ENCODE results near the gene ABCF2.

ABCF2 gene

DNA sequence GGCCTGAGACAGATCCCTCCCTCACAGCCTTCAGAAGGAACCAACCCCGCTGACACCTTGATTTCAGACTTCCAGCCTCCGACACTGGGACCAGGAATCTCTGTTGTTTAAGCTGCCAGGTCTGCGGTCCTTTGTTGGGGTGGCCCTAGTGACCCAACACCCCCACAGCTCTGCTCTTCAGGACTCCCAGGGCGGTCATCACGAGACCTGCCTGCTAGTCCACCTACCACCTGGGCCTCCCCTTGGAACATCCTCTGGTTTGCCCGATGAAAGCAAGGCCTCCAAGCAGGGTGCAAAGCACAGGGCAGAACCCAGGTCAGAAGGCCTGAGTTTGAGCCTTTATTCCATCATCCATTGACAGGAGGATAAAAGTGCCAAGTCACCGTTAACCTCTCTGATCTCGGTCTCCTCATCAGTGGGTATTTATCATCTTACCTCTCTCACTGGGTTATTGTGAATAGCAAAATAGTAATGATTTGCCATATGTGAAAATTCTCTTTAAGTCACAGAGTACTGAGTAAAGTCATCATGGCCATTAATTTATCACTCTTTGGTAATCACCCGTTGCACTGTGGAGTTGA, 38.4 kb upstream of the ABCF2 start:
- Histone ChIP-seq H3K4me3 (ENCODE audit: low read length in 2 of 2) (no peak overlapping the region), H3K4me1 (ENCODE audit: control insufficient read depth, insufficient read depth, low read length) (no peaks in the 10 kb centered on the region), H3K9me3 (ENCODE audit: control insufficient read depth in 2 of 2, low read length in 2 of 2) (no peaks in the 10 kb centered on the region), H3K9ac (ENCODE audit: low read length in 2 of 2) (no peak overlapping the region), H3K27ac (ENCODE audit: low read length) (no peak overlapping the region), H3K36me3 (ENCODE audit: control insufficient read depth in 2 of 2, insufficient read depth in 2 of 2, low read length in 2 of 2) (no peaks in the 10 kb centered on the region), H3K27me3 (ENCODE audit: control insufficient read depth in 1 of 2, insufficient read depth in 2 of 2, low read length in 2 of 2) (no peaks in the 10 kb centered on the region)

- no peaks in the 10 kb centered on the region for H3K4me1 ChIP-seq (ENCODE audit: control insufficient read depth, insufficient read depth, low read length)
- H3K9ac ChIP-seq (ENCODE audit: low read length in 2 of 2) = no peak overlapping the region
- no peaks in the 10 kb centered on the region for H3K36me3 ChIP-seq (ENCODE audit: control insufficient read depth in 2 of 2, insufficient read depth in 2 of 2, low read length in 2 of 2)
- no peaks in the 10 kb centered on the region for H3K9me3 ChIP-seq (ENCODE audit: control insufficient read depth in 2 of 2, low read length in 2 of 2)
- no peak overlapping the region for H3K27ac ChIP-seq (ENCODE audit: low read length)
- H3K27me3 ChIP-seq (ENCODE audit: control insufficient read depth in 1 of 2, insufficient read depth in 2 of 2, low read length in 2 of 2) = no peaks in the 10 kb centered on the region
- H3K4me3 ChIP-seq (ENCODE audit: low read length in 2 of 2) = no peak overlapping the region
Observed at GRCh38 chr7:151264615-151265014, 37.6 kb upstream of the ABCF2 start.

- H3K4me1 ChIP-seq (ENCODE audit: control insufficient read depth, insufficient read depth, low read length) = no peaks in the 10 kb centered on the region
- no peaks in the 10 kb centered on the region for H3K36me3 ChIP-seq (ENCODE audit: control insufficient read depth in 2 of 2, insufficient read depth in 2 of 2, low read length in 2 of 2)
- H3K9ac ChIP-seq (ENCODE audit: low read length in 2 of 2) = no peak overlapping the region
- no peak overlapping the region for H3K27ac ChIP-seq (ENCODE audit: low read length)
- H3K27me3 ChIP-seq (ENCODE audit: control insufficient read depth in 1 of 2, insufficient read depth in 2 of 2, low read length in 2 of 2) = no peaks in the 10 kb centered on the region
- no peaks in the 10 kb centered on the region for H3K9me3 ChIP-seq (ENCODE audit: control insufficient read depth in 2 of 2, low read length in 2 of 2)
- no peak overlapping the region for H3K4me3 ChIP-seq (ENCODE audit: low read length in 2 of 2)
Observed at GRCh38 chr7:151261529-151261928, 34.5 kb upstream of the ABCF2 start.

DNA sequence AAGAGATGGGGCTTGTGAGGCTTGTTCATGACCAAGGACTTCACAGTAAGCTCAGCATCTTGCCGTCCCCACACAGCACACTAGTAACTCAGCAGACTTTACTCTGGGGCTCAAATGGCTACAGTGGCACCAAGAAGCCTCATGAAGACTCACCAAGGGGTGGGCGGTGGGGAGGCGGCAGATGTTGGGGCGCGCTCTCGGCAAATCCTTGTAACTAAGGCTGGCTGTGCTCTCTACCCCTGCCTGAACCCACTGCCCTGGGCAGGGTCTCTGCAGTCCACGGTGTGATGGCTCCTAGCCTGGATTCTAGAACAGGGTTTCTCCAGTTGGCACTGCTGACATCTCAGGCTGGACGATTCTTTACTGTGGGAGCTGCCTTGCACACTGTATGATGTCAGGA, 33.9 kb upstream of the ABCF2 start:
- Histone ChIP-seq H3K9ac (ENCODE audit: low read length in 2 of 2) (no peak overlapping the region), H3K4me1 (ENCODE audit: control insufficient read depth, insufficient read depth, low read length) (no peaks in the 10 kb centered on the region), H3K27me3 (ENCODE audit: control insufficient read depth in 1 of 2, insufficient read depth in 2 of 2, low read length in 2 of 2) (no peaks in the 10 kb centered on the region), H3K27ac (ENCODE audit: low read length) (no peak overlapping the region), H3K4me3 (ENCODE audit: low read length in 2 of 2) (no peak overlapping the region), H3K36me3 (ENCODE audit: control insufficient read depth in 2 of 2, insufficient read depth in 2 of 2, low read length in 2 of 2) (no peaks in the 10 kb centered on the region), H3K9me3 (ENCODE audit: control insufficient read depth in 2 of 2, low read length in 2 of 2) (no peaks in the 10 kb centered on the region)

GRCh38 chr7:151260471-151260870, 33.5 kb upstream of the ABCF2 start:
- Histone ChIP-seq H3K9me3 (ENCODE audit: control insufficient read depth in 2 of 2, low read length in 2 of 2) (no peaks in the 10 kb centered on the region), H3K36me3 (ENCODE audit: control insufficient read depth in 2 of 2, insufficient read depth in 2 of 2, low read length in 2 of 2) (no peaks in the 10 kb centered on the region), H3K9ac (ENCODE audit: low read length in 2 of 2) (no peak overlapping the region), H3K4me3 (ENCODE audit: low read length in 2 of 2) (no peak overlapping the region), H3K27me3 (ENCODE audit: control insufficient read depth in 1 of 2, insufficient read depth in 2 of 2, low read length in 2 of 2) (no peaks in the 10 kb centered on the region), H3K4me1 (ENCODE audit: control insufficient read depth, insufficient read depth, low read length) (no peaks in the 10 kb centered on the region), H3K27ac (ENCODE audit: low read length) (no peak overlapping the region)

GRCh38 chr7:151257990-151258389, 31.0 kb upstream of the ABCF2 start:
- Histone ChIP-seq H3K4me3 (ENCODE audit: low read length in 2 of 2) (no peak overlapping the region), H3K4me1 (ENCODE audit: control insufficient read depth, insufficient read depth, low read length) (peaks cover 14% of the 10 kb centered on the region), H3K36me3 (ENCODE audit: control insufficient read depth in 2 of 2, insufficient read depth in 2 of 2, low read length in 2 of 2) (no peaks in the 10 kb centered on the region), H3K27me3 (ENCODE audit: control insufficient read depth in 1 of 2, insufficient read depth in 2 of 2, low read length in 2 of 2) (no peaks in the 10 kb centered on the region), H3K9ac (ENCODE audit: low read length in 2 of 2) (no peak overlapping the region), H3K9me3 (ENCODE audit: control insufficient read depth in 2 of 2, low read length in 2 of 2) (no peaks in the 10 kb centered on the region), H3K27ac (ENCODE audit: low read length) (no peak overlapping the region)

GRCh38 chr7:151256410-151257045, 29.5 kb upstream of the ABCF2 start:
- Histone ChIP-seq H3K4me1 (ENCODE audit: control insufficient read depth, insufficient read depth, low read length) (peaks cover 23% of the 10 kb centered on the region), H3K36me3 (ENCODE audit: control insufficient read depth in 2 of 2, insufficient read depth in 2 of 2, low read length in 2 of 2) (no peaks in the 10 kb centered on the region), H3K4me3 (ENCODE audit: low read length in 2 of 2) (no peak overlapping the region), H3K9me3 (ENCODE audit: control insufficient read depth in 2 of 2, low read length in 2 of 2) (no peaks in the 10 kb centered on the region), H3K9ac (ENCODE audit: low read length in 2 of 2) (no peak overlapping the region), H3K27ac (ENCODE audit: low read length) (no peak overlapping the region), H3K27me3 (ENCODE audit: control insufficient read depth in 1 of 2, insufficient read depth in 2 of 2, low read length in 2 of 2) (no peaks in the 10 kb centered on the region)

- Histone ChIP-seq H3K36me3 (ENCODE audit: control insufficient read depth in 2 of 2, insufficient read depth in 2 of 2, low read length in 2 of 2) (no peaks in the 10 kb centered on the region), H3K27ac (ENCODE audit: low read length) (no peak overlapping the region), H3K9ac (ENCODE audit: low read length in 2 of 2) (no peak overlapping the region), H3K4me3 (ENCODE audit: low read length in 2 of 2) (no peak overlapping the region), H3K9me3 (ENCODE audit: control insufficient read depth in 2 of 2, low read length in 2 of 2) (no peaks in the 10 kb centered on the region), H3K4me1 (ENCODE audit: control insufficient read depth, insufficient read depth, low read length) (peaks cover 34% of the 10 kb centered on the region), H3K27me3 (ENCODE audit: control insufficient read depth in 1 of 2, insufficient read depth in 2 of 2, low read length in 2 of 2) (no peaks in the 10 kb centered on the region)
Observed at GRCh38 chr7:151255390-151255789, 28.4 kb upstream of the ABCF2 start.

- no peak overlapping the region for H3K4me3 ChIP-seq (ENCODE audit: low read length in 2 of 2)
- H3K36me3 ChIP-seq (ENCODE audit: control insufficient read depth in 2 of 2, insufficient read depth in 2 of 2, low read length in 2 of 2) = no peaks in the 10 kb centered on the region
- H3K9me3 ChIP-seq (ENCODE audit: control insufficient read depth in 2 of 2, low read length in 2 of 2) = no peaks in the 10 kb centered on the region
- H3K27me3 ChIP-seq (ENCODE audit: control insufficient read depth in 1 of 2, insufficient read depth in 2 of 2, low read length in 2 of 2) = no peaks in the 10 kb centered on the region
- no peak overlapping the region for H3K9ac ChIP-seq (ENCODE audit: low read length in 2 of 2)
- peaks cover 40% of the 10 kb centered on the region for H3K4me1 ChIP-seq (ENCODE audit: control insufficient read depth, insufficient read depth, low read length)
- peak overlapping the region; percentile 31 for H3K27ac ChIP-seq (ENCODE audit: low read length)
Observed at GRCh38 chr7:151254851-151255250, 27.8 kb upstream of the ABCF2 start.

- Histone ChIP-seq H3K27ac (ENCODE audit: low read length) (peak overlapping the region; percentile 31), H3K9ac (ENCODE audit: low read length in 2 of 2) (no peak overlapping the region), H3K4me3 (ENCODE audit: low read length in 2 of 2) (no peak overlapping the region), H3K9me3 (ENCODE audit: control insufficient read depth in 2 of 2, low read length in 2 of 2) (no peaks in the 10 kb centered on the region), H3K27me3 (ENCODE audit: control insufficient read depth in 1 of 2, insufficient read depth in 2 of 2, low read length in 2 of 2) (no peaks in the 10 kb centered on the region), H3K36me3 (ENCODE audit: control insufficient read depth in 2 of 2, insufficient read depth in 2 of 2, low read length in 2 of 2) (no peaks in the 10 kb centered on the region), H3K4me1 (ENCODE audit: control insufficient read depth, insufficient read depth, low read length) (peaks cover 45% of the 10 kb centered on the region)
Observed at GRCh38 chr7:151254316-151254715, 27.3 kb upstream of the ABCF2 start.

DNA sequence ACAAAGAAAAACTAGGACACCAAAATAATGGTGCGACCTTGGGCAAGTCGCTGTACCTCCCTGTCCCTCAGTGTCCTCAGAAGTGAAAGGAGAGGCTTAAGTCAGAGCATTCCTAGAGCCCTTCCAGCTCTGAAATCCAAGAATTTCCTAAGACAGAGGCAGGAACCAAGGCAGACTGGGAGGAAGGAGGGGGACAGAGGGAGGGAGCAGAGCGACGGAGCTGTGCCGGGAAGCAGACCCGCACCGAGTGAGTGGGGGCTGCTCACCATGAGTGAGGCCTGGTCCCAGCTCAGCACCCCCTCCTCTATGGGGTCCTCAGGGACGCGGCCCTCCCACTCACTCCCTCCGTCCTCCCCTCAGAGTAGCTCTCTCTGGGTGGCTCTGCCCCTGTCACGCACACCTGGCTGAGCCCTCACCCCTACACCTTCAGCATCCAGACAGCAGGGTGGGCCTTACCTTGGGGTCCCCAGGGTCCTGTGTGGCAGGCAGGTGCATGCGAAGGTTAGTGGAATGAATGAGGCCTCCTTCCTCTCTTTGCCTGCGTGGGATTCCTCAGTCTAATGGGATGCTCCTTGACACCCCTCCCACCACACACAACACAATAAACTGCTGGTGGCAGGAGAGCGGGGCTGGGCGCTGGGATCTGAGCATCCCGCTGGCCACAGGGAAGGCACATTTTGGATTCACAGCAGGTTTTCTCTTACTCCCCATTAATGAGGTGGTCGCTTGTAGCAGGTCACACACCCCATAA, 26.1 kb upstream of the ABCF2 start:
- H3K27ac ChIP-seq (ENCODE audit: low read length) = peak overlapping the region; percentile 94
- peaks cover 54% of the 10 kb centered on the region for H3K4me1 ChIP-seq (ENCODE audit: control insufficient read depth, insufficient read depth, low read length)
- H3K27me3 ChIP-seq (ENCODE audit: control insufficient read depth in 1 of 2, insufficient read depth in 2 of 2, low read length in 2 of 2) = no peaks in the 10 kb centered on the region
- H3K36me3 ChIP-seq (ENCODE audit: control insufficient read depth in 2 of 2, insufficient read depth in 2 of 2, low read length in 2 of 2) = no peaks in the 10 kb centered on the region
- H3K9me3 ChIP-seq (ENCODE audit: control insufficient read depth in 2 of 2, low read length in 2 of 2) = no peaks in the 10 kb centered on the region
- H3K9ac ChIP-seq (ENCODE audit: low read length in 2 of 2) = peak overlapping the region; percentile 95 to 98
- H3K4me3 ChIP-seq (ENCODE audit: low read length in 2 of 2) = peak overlapping the region; percentile 84 to 87

Data from stomach smooth muscle (tissue), 2 donors.